HG03378 (cell line): Measurements from ENCODE around the gene PALLD.

ENCODE experiments used
- ATAC-seq: cut with Tn5 transposase; IDR thresholded peaks from one replicate; pipeline ENCODE4 v1.9.1; 2021; ENCODE audit warnings: mild to moderate bottlenecking, moderate library complexity; ENCODE audit not compliant: unreplicated experiment

Gene PALLD

GRCh38 chr4:168666531-168666930 lies 169.7 kb downstream of the PALLD start:
- no peak for ATAC-seq

GRCh38 chr4:168667376-168667775 lies 170.5 kb downstream of the PALLD start:
- ATAC-seq: no peak

- no peak for ATAC-seq
Measured at GRCh38 chr4:168667921-168668320, 171.1 kb downstream of the PALLD start.

- ATAC-seq: no peak
Measured at GRCh38 chr4:168673476-168673875, 176.6 kb downstream of the PALLD start.

GRCh38 chr4:168674077-168674747 lies 177.4 kb downstream of the PALLD start:
- ATAC-seq: no peak

GRCh38 chr4:168674866-168675265 lies 178.0 kb downstream of the PALLD start:
- ATAC-seq: no peak

- ATAC-seq: no peak
Measured at GRCh38 chr4:168677063-168677462, 180.2 kb downstream of the PALLD start.

- ATAC-seq: no peak
Measured at GRCh38 chr4:168677879-168678278, 181.0 kb downstream of the PALLD start.

GRCh38 chr4:168678751-168679366 lies 182.0 kb downstream of the PALLD start:
- ATAC-seq: no peak

- no peak for ATAC-seq
Measured at GRCh38 chr4:168679397-168679796, 182.5 kb downstream of the PALLD start.

GRCh38 chr4:168679819-168680218 lies 183.0 kb downstream of the PALLD start:
- no peak for ATAC-seq

GRCh38 chr4:168682898-168683500 lies 186.1 kb downstream of the PALLD start:
- no peak for ATAC-seq

- no peak for ATAC-seq
Measured at GRCh38 chr4:168683595-168683994, 186.7 kb downstream of the PALLD start.

GRCh38 chr4:168685136-168685809 lies 188.4 kb downstream of the PALLD start:
- ATAC-seq: peak; percentile 95

GRCh38 chr4:168688584-168688983 lies 191.7 kb downstream of the PALLD start:
- no peak for ATAC-seq

- ATAC-seq: no peak
Measured at GRCh38 chr4:168689791-168690190, 192.9 kb downstream of the PALLD start.

- ATAC-seq: no peak
Measured at GRCh38 chr4:168690199-168690598, 193.3 kb downstream of the PALLD start.

- ATAC-seq: no peak
Measured at GRCh38 chr4:168691631-168692369, 194.9 kb downstream of the PALLD start.

GRCh38 chr4:168693750-168694490 lies 197.1 kb downstream of the PALLD start:
- no peak for ATAC-seq

GRCh38 chr4:168694667-168695066 lies 197.8 kb downstream of the PALLD start:
- ATAC-seq: no peak
